ENCODE data around the gene SPPL2C. TPM values are rescaled to one million over a fixed set of nuclear protein-coding genes. Genes with fewer than 3 reads are reported as not detected.

SPPL2C gene
- total RNA-seq, 1 experiment from 2014 or later: not detected

GRCh38 chr17:45867702-45868101 is 23.0 kb downstream of the SPPL2C start:
- H2BK15ac ChIP-seq (ENCODE audit: low read depth, low read length): no peak overlapping the region
- H4K91ac ChIP-seq (ENCODE audit: insufficient read length, low read depth, low read length): no peak overlapping the region
- Mint-ChIP-seq H3K4me1 (peaks cover 35 to 44% of the 10 kb centered on the region in 2 experiments), H3K27me3 (ENCODE audit: low read depth) (peaks cover 3% of the 10 kb centered on the region; the same call in 1 of the 2 replicates), H3K9me3 (0 out of 5 replicates have a peak, but pooled peaks cover 0 to under 1% of the 10 kb centered on the region in 2 experiments), H3K36me3 (ENCODE audit: insufficient read depth in 1 of 3, low read depth in 3 of 3) (no peaks in the 10 kb centered on the region), H3K4me3 (no peak overlapping the region), H3K27ac (no peak overlapping the region; a peak in 1 of 7 replicates)
- no peak for TF ChIP-seq CTCF (conservative IDR thresholded peaks at IDR 0.05)
- no peak overlapping the region for H3K18ac ChIP-seq (ENCODE audit: insufficient read length, low read depth, low read length)
- H3K27ac ChIP-seq (ENCODE audit: insufficient read length, low read depth, low read length): no peak overlapping the region
- no peak overlapping the region for H2AK5ac ChIP-seq (ENCODE audit: insufficient read length, low read length)
- H3K4me1 ChIP-seq (ENCODE audit: insufficient read depth, low read length): 0 out of 2 replicates have a peak, but pooled peaks cover 2% of the 10 kb centered on the region
- no CpG with 5 or more reads among the region's 8 CpGs for WGBS (ENCODE audit: extremely low coverage, insufficient read length, low lambda C conversion rate)
- H3K4ac ChIP-seq (ENCODE audit: low read depth, low read length): no peak overlapping the region
- H4K20me1 ChIP-seq (ENCODE audit: control insufficient read depth, insufficient read depth, insufficient read length): no peaks in the 10 kb centered on the region
- H3K56ac ChIP-seq (ENCODE audit: insufficient read length, low read depth, low read length): no peak overlapping the region
- H3K14ac ChIP-seq (ENCODE audit: insufficient read depth, low read length): no peak overlapping the region
- no peaks in the 10 kb centered on the region for H3K9me3 ChIP-seq (ENCODE audit: control insufficient read depth, low read depth, low read length)
- no peak overlapping the region for H3K9ac ChIP-seq (ENCODE audit: extremely low read depth, insufficient read length, low read length)
- no peak overlapping the region for H4K5ac ChIP-seq (ENCODE audit: insufficient read length, low read depth, low read length)
- H3K79me1 ChIP-seq (ENCODE audit: insufficient read depth, low read depth, low read length, poor library complexity, severe bottlenecking): no peaks in the 10 kb centered on the region
- H3K4me2 ChIP-seq (ENCODE audit: insufficient read depth, insufficient read length, low read length): no peak overlapping the region
- H2BK12ac ChIP-seq (ENCODE audit: insufficient read length, low read depth, low read length): no peak overlapping the region
- H3K27me3 ChIP-seq (ENCODE audit: insufficient read depth, low read length): no peaks in the 10 kb centered on the region
- no peak overlapping the region for H3T11ph ChIP-seq (ENCODE audit: low read length)
- H3K23ac ChIP-seq (ENCODE audit: insufficient read length, low read depth, low read length): no peak overlapping the region
- H4K8ac ChIP-seq (replicated peaks; ENCODE audit: insufficient read length, low read depth, low read length): no peak overlapping the region
- H3K23me2 ChIP-seq (ENCODE audit: insufficient read length, low read depth, low read length, poor library complexity, severe bottlenecking): no peaks in the 10 kb centered on the region
- H2BK120ac ChIP-seq (ENCODE audit: low read depth, low read length, poor library complexity, severe bottlenecking): no peak overlapping the region
- H2AFZ ChIP-seq (ENCODE audit: low read length): no peak overlapping the region
- no peaks in the 10 kb centered on the region for H3K79me2 ChIP-seq (ENCODE audit: insufficient read depth, low read length)
- H2BK5ac ChIP-seq (ENCODE audit: insufficient read length, low read length): no peak overlapping the region
- DNase-seq: no peak
- no peak overlapping the region for H2BK20ac ChIP-seq (ENCODE audit: low read depth, low read length, poor library complexity, severe bottlenecking)
